Bronchial epithelial cell (primary cell): ENCODE measurements around the gene EDN2. TPM values are rescaled to one million over a fixed set of nuclear protein-coding genes. Genes with fewer than 3 reads are reported as not detected.
A peak's percentile ranks its signal among the peaks of the same experiment; 100 is the strongest.

Source experiments
- DNase-seq: peaks from one replicate; pipeline ENCODE4 v3.0.0-alpha.2; 2010; ENCODE audit warnings: low read depth
- FAIRE-seq: peaks from 2 replicates; lab custom pipeline; 2011; peaks lifted over from hg19 to GRCh38; lab: Jason Lieb, UNC
- H3K27me3 ChIP-seq: 2 replicates; pipeline ENCODE4 v1.5.1; 2011; ENCODE audit warnings: low read length; ENCODE audit not compliant: control insufficient read depth, insufficient read depth
- H3K36me3 ChIP-seq: 2 replicates; pipeline ENCODE4 v1.5.1; 2011; ENCODE audit warnings: low read length; ENCODE audit not compliant: control insufficient read depth, insufficient read depth
- H3K4me3 ChIP-seq: 2 replicates; pipeline ENCODE4 v1.5.1; 2011; ENCODE audit warnings: mild to moderate bottlenecking, low read depth, low read length, control low read depth
- total RNA-seq: library from RNA; depleted of rRNA; stranded (reverse); fragments of >200 nt; gene quantifications from 2 replicates; pipeline ENCODE4 v1.2.1, GENCODE V29; 2014
- TF ChIP-seq, protein P1 (sequence below): IDR thresholded peaks from 2 replicates; pipeline ENCODE4 v1.5.1; 2011; ENCODE audit warnings: mild to moderate bottlenecking, moderate library complexity, low read length, control low read depth, inconsistent platforms; ENCODE audit not compliant: insufficient read depth, severe bottlenecking

Gene EDN2
- total RNA-seq, 1 donor from 2014 or later, result 1.6 TPM

DNA sequence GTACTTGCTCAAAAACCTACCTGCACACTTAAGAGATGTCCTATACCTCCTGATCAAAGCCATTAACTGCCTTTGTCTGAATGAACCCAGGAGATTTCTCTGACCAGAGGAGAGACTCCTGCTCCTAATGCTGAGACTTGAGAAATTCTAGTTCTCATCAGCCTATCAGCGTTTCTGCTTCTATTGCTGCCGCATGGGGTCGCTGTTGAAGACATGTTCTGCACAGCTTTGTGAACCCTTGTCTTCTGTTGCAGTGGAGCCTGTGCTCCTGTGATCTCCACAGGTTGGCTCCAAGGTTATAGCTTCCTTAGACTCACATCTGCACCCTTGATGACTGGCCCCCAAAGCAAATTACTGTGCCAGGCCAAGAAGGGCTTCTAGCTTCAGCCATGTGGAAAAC is 40.2 kb downstream of the EDN2 start:
- no peak for FAIRE-seq
- H3K4me3 ChIP-seq, result no peak overlapping the region
- TF ChIP-seq, protein P1, sequence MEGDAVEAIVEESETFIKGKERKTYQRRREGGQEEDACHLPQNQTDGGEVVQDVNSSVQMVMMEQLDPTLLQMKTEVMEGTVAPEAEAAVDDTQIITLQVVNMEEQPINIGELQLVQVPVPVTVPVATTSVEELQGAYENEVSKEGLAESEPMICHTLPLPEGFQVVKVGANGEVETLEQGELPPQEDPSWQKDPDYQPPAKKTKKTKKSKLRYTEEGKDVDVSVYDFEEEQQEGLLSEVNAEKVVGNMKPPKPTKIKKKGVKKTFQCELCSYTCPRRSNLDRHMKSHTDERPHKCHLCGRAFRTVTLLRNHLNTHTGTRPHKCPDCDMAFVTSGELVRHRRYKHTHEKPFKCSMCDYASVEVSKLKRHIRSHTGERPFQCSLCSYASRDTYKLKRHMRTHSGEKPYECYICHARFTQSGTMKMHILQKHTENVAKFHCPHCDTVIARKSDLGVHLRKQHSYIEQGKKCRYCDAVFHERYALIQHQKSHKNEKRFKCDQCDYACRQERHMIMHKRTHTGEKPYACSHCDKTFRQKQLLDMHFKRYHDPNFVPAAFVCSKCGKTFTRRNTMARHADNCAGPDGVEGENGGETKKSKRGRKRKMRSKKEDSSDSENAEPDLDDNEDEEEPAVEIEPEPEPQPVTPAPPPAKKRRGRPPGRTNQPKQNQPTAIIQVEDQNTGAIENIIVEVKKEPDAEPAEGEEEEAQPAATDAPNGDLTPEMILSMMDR, result no peak
- H3K36me3 ChIP-seq, result no peaks in the 10 kb centered on the region
- H3K27me3 ChIP-seq, result peaks cover 5% of the 10 kb centered on the region
- DNase-seq, result no peak

DNA sequence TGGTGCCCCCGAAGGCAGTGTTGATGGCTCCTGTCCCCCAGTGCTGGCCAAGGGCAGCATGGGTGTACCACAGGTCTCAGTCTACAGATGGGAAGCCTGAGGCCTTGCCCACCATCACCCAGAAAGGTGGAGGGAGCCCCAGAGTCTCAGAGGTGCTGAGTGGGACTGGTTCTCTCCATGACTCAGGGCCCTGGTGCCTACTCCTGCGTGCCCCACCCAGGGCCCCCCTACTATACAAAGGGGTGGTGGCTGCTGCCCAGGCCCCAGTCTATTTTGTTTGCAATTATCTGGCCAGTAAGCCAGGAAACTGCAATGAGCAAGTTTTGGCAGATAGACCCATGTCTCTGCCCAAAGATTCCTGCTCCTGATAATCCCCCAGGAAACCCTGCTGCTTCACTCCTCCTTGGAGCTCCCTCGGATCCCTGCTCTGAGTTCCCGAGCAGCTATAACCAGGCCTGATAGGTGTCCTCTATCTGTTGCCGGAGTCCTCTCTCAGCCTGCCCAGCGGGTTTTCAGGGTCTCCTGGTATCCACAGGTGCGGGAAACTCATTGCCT is 41.7 kb downstream of the EDN2 start:
- DNase-seq (no peak), FAIRE-seq (no peak)
- Histone ChIP-seq H3K36me3 (no peaks in the 10 kb centered on the region), H3K4me3 (no peak overlapping the region), H3K27me3 (peaks cover 5% of the 10 kb centered on the region)
- TF ChIP-seq, protein P1, result no peak

DNA sequence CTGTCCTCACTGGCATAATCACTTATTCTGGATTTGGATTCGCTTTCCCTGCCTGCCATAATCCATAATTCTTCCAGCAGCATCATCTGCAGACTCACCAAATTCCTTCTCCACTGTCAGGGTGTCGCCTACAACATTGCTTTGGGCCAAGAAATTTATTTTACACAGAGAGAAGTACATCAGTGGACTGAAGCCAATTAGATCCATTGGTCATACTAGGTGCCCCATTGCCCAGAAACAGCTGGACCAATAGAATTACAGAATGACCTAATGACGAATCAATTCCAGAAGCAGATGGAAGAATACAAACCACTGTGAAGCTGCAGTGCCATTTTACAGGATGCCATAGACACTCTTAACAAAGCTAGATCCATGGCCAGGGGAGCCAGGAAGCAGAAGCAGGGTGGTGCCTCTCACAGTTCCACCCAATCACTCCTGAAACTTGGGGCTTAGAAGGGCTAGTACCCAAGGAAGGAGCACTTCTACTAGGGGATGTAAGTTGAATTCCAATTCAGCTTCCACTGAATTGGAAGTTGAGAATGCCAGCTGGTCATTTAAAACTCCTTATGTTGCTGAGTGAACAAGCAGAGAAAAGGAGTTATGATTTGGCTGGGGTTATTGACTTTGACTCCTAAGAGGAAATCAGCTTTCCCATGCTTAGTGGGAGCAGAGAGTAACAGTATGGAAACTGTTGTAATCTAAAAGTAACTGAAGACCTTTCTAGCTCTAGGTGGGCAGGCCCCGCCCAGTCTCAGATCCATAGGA is 44.0 kb downstream of the EDN2 start:
- TF ChIP-seq, protein P1, result no peak
- no peak for FAIRE-seq
- no peaks in the 10 kb centered on the region for H3K36me3 ChIP-seq
- DNase-seq, result peak; percentile 13
- no peak overlapping the region for H3K4me3 ChIP-seq
- peaks cover 9% of the 10 kb centered on the region for H3K27me3 ChIP-seq

DNA sequence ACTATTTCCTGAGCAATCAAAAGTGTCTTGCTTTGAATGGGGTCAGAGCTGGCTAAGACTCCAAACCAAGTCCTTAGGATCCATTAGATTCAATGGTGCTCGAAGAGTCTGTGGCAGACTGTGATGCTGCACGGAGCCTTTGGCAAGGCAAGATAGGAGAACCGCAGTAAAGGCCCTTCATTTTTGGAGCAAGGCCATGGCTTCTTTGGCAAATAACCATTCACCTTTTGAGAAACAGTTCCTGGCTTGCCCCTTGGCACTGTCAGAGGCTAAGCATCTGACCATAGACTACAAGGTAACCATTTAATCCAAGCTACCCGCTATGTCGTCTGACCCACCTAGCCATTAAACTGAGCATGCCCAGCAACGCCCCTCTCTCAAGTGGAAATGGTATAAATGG is 45.2 kb downstream of the EDN2 start:
- DNase-seq, result peak; percentile 21
- no peak overlapping the region for H3K4me3 ChIP-seq
- no peak for FAIRE-seq
- H3K27me3 ChIP-seq, result peaks cover 14% of the 10 kb centered on the region
- H3K36me3 ChIP-seq, result no peaks in the 10 kb centered on the region
- TF ChIP-seq, protein P1, result no peak

DNA sequence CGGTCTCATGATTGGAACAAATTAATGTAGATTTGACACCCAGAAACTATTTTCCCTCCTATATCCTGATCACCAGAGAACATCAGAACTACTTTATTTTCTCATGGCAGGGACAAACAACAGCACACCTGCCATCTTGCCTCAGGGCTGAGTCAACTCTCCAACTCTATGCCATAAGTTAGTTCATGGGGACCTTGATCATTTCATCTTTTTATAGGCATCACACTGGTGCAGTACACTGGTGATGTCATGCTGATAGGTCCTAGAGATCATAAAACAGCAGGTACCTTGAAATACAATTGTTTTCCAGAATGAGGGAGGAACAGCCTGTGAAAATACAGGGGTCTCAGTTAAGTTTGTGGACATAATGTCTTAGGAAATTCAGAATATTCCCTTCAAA is 45.8 kb downstream of the EDN2 start:
- H3K36me3 ChIP-seq, result no peaks in the 10 kb centered on the region
- FAIRE-seq (no peak), DNase-seq (no peak)
- H3K27me3 ChIP-seq, result peaks cover 16% of the 10 kb centered on the region
- no peak overlapping the region for H3K4me3 ChIP-seq
- TF ChIP-seq, protein P1, result no peak
